ENCODE measurements around the gene PIAS4.

DNA sequence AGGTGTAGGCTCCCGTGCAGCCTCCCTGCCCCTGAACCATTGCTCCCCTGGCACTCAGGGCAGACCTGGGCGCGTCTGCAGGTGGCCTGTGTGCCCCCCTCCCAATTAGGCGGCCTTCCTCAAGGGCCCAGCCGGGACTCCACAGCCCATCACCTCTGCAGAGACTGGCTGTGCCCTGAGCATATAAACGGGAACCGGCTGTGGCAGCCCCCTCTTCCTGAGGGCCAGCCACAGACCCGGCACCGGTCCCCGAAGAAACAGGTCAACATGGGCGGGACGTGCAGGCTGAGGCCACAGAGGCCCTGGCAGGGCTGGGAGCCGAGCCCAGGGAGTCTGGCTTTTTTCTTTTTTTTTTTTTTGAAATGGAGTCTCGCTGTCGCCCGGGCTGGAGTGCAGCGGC is 12.0 kb downstream of the PIAS4 start:
- no peak for TF ChIP-seq POLR2A (IDR thresholded peaks at IDR 0.05)
- TF ChIP-seq, protein P1, sequence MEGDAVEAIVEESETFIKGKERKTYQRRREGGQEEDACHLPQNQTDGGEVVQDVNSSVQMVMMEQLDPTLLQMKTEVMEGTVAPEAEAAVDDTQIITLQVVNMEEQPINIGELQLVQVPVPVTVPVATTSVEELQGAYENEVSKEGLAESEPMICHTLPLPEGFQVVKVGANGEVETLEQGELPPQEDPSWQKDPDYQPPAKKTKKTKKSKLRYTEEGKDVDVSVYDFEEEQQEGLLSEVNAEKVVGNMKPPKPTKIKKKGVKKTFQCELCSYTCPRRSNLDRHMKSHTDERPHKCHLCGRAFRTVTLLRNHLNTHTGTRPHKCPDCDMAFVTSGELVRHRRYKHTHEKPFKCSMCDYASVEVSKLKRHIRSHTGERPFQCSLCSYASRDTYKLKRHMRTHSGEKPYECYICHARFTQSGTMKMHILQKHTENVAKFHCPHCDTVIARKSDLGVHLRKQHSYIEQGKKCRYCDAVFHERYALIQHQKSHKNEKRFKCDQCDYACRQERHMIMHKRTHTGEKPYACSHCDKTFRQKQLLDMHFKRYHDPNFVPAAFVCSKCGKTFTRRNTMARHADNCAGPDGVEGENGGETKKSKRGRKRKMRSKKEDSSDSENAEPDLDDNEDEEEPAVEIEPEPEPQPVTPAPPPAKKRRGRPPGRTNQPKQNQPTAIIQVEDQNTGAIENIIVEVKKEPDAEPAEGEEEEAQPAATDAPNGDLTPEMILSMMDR (IDR thresholded peaks at IDR 0.05): no peak
- TF ChIP-seq EP300 (IDR thresholded peaks at IDR 0.05): no peak
- TF ChIP-seq POLR2AphosphoS5 (IDR thresholded peaks at IDR 0.05): no peak
